ENCODE results near the gene CA5A.

DNA sequence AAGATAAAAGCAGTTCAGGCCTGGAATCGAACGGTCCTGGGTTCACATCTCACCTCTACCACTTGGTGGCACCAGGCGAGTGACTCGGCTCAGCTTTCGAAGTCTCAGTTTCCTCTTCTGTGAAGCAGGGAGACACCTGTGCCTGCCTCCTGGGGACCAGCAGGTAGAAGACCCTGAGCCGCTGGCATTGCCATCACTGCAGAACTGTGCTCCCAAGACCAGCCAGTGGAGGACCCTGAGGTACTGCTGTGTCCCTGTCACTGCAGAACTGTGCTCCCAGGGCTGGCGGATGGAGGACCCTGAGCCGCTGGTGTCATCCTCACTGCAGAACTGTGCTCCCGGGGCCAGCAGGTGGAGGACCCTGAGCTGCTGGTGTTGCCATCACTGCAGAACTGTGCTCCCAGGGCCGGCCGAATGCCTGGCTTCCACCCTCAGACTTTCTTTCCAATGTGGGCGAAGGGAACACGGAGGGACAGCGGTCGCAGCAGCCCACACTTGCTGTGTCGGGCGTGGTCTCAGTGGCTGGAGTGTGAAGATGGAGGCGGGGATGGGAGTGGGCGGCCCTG is 58.3 kb downstream of the CA5A start:
- TF ChIP-seq ASH1L (IDR thresholded peaks at IDR 0.05; ENCODE audit: borderline replicate concordance, low read depth, partially characterized antibody): no peak
- no peak for TF ChIP-seq NFYB (IDR thresholded peaks at IDR 0.05; ENCODE audit: extremely low read depth, insufficient read length)
- TF ChIP-seq, protein P1, sequence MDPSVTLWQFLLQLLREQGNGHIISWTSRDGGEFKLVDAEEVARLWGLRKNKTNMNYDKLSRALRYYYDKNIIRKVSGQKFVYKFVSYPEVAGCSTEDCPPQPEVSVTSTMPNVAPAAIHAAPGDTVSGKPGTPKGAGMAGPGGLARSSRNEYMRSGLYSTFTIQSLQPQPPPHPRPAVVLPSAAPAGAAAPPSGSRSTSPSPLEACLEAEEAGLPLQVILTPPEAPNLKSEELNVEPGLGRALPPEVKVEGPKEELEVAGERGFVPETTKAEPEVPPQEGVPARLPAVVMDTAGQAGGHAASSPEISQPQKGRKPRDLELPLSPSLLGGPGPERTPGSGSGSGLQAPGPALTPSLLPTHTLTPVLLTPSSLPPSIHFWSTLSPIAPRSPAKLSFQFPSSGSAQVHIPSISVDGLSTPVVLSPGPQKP (CRISPR knock-in tag; IDR thresholded peaks at IDR 0.05): no peak
- TF ChIP-seq HDAC2 (IDR thresholded peaks at IDR 0.05): no peak
- no peak for TF ChIP-seq KHSRP (IDR thresholded peaks at IDR 0.05)

Measured in K562 (cell line).